ENCODE results near the gene DNPEP. TPM values are rescaled to one million over a fixed set of nuclear protein-coding genes. Genes with fewer than 3 reads are reported as not detected.

Gene DNPEP
- total RNA-seq, 6 experiments from 2014 or later, result 37.1 to 60.2 (median 47.0) TPM

GRCh38 chr2:219381448-219381847 is 6.3 kb downstream of the DNPEP start:
- peaks cover 0 to under 1% (median 0%) of the 10 kb centered on the region in 4 donors for H3K4me1 ChIP-seq
- 94% methylated on average over 3 of the region's 9 CpGs for WGBS (ENCODE audit: insufficient coverage, low coverage, low lambda C conversion rate, missing lambda C conversion rate)
- no peak for TF ChIP-seq POLR2A (IDR thresholded peaks at IDR 0.05)
- TF ChIP-seq CTCF (IDR thresholded peaks at IDR 0.05), result no peak
- ATAC-seq (no peak), DNase-seq (no peak)
- no peak overlapping the region for H3K27ac ChIP-seq
- intact Hi-C loops (cut with DNase I), result no loop called here
- no peaks in the 10 kb centered on the region for H3K9me3 ChIP-seq
- H3K27me3 ChIP-seq, result no peaks in the 10 kb centered on the region
- no peak overlapping the region for H3K4me3 ChIP-seq
- H3K36me3 ChIP-seq, result peaks cover 0 to 60% (median 33%) of the 10 kb centered on the region in 4 donors

- no peak for ATAC-seq
- no peak overlapping the region for H3K27ac ChIP-seq
- H3K27me3 ChIP-seq, result no peaks in the 10 kb centered on the region
- TF ChIP-seq POLR2A (IDR thresholded peaks at IDR 0.05) (no peak), CTCF (IDR thresholded peaks at IDR 0.05) (no peak)
- peaks cover 0 to 55% (median 30%) of the 10 kb centered on the region in 4 donors for H3K36me3 ChIP-seq
- no peak for DNase-seq
- no peaks in the 10 kb centered on the region for H3K4me1 ChIP-seq
- intact Hi-C loops (cut with DNase I), result no loop called here
- no peaks in the 10 kb centered on the region for H3K9me3 ChIP-seq
- H3K4me3 ChIP-seq, result no peak overlapping the region
Measured at GRCh38 chr2:219380926-219381325, 6.8 kb downstream of the DNPEP start.

- TF ChIP-seq CTCF (IDR thresholded peaks at IDR 0.05) (no peak), POLR2A (IDR thresholded peaks at IDR 0.05) (no peak)
- Histone ChIP-seq H3K9me3 (no peaks in the 10 kb centered on the region), H3K4me3 (no peak overlapping the region), H3K27ac (no peak overlapping the region), H3K4me1 (no peaks in the 10 kb centered on the region), H3K36me3 (peaks cover 0 to 44% (median 17%) of the 10 kb centered on the region in 4 donors), H3K27me3 (no peaks in the 10 kb centered on the region)
- no peak for ATAC-seq
- no peak for DNase-seq
- WGBS (ENCODE audit: insufficient coverage, low coverage, low lambda C conversion rate, missing lambda C conversion rate), result 94% methylated on average over 13 of the region's 13 CpGs
- intact Hi-C loops (cut with DNase I), result no loop called here
Measured at GRCh38 chr2:219378163-219378851, 9.4 kb downstream of the DNPEP start.

- Histone ChIP-seq H3K4me3 (no peak overlapping the region), H3K27ac (no peak overlapping the region), H3K36me3 (peaks cover 0 to 13% (median 3%) of the 10 kb centered on the region in 4 donors), H3K9me3 (no peaks in the 10 kb centered on the region), H3K27me3 (no peaks in the 10 kb centered on the region), H3K4me1 (no peaks in the 10 kb centered on the region)
- peak; percentile 90 to 98 (median 94) for ATAC-seq
- intact Hi-C loops (cut with DNase I), result no loop called here
- DNase-seq, result peak; percentile 59 to 84 (median 80)
- no peak for TF ChIP-seq POLR2A (IDR thresholded peaks at IDR 0.05)
- TF ChIP-seq CTCF (IDR thresholded peaks at IDR 0.05), result no peak
- WGBS (ENCODE audit: insufficient coverage, low coverage, low lambda C conversion rate, missing lambda C conversion rate), result 25% methylated on average over 2 of the region's 2 CpGs
Measured at GRCh38 chr2:219369447-219369861, 18.3 kb downstream of the DNPEP start.

All from right lobe of liver (tissue), 6 donors.